ENCODE results near the gene UCP2.
"Not testable (repeated sequence)": the region's sequence is repeated elsewhere in the genome, so short reads cannot be mapped to it uniquely, and the experiment has no call there.

UCP2 gene

GRCh38 chr11:73949246-73949645 lies 33.4 kb downstream of the UCP2 start:
- no peak overlapping the region for H3K27ac Mint-ChIP-seq

DNA sequence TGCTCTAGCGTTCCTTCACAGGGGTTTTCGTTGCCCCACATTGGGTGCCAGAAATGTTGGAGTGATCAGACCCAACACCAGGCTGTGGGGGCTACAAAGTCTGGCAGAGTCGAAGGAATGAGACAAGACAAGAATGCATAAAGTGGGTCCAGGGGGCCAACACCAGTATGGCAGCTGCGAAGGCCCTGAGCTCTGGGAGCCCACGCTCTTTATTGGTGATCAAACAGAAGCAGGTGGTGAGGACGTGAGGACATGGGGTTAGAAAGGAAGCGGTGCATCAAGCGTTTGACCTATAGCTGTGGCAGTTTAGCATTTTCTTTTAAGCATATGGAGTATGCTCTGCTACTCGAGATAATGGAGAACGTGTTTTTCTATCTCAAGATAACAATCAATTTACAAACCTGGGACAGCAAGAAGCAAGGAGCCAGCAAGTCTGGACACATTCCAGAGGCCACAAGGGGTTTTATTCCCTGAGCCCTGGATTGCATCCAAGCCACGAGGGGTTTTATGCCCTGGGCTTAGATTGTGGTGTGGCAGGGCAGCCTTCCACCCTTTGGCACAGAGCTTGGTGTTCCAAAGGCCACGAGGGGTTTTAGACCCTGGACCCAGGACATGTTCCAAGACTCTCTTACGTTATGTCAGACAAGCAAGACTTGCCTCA lies 35.7 kb downstream of the UCP2 start:
- no peaks in the 10 kb centered on the region for H3K27me3 Mint-ChIP-seq
- no peaks in the 10 kb centered on the region for H3K9me3 Mint-ChIP-seq
- H3K4me1 Mint-ChIP-seq: no peaks in the 10 kb centered on the region
- no peaks in the 10 kb centered on the region for H3K36me3 Mint-ChIP-seq
- H3K4me3 Mint-ChIP-seq: no peak overlapping the region
- H3K27ac Mint-ChIP-seq: no peak overlapping the region

More at GRCh38 chr11:73949246-73949645, 33.4 kb downstream of the UCP2 start:
- no peaks in the 10 kb centered on the region for H3K4me1 Mint-ChIP-seq
- no peak overlapping the region for H3K4me3 Mint-ChIP-seq
- H3K36me3 Mint-ChIP-seq: no peaks in the 10 kb centered on the region
- no peaks in the 10 kb centered on the region for H3K27me3 Mint-ChIP-seq
- no peaks in the 10 kb centered on the region for H3K9me3 Mint-ChIP-seq

DNA sequence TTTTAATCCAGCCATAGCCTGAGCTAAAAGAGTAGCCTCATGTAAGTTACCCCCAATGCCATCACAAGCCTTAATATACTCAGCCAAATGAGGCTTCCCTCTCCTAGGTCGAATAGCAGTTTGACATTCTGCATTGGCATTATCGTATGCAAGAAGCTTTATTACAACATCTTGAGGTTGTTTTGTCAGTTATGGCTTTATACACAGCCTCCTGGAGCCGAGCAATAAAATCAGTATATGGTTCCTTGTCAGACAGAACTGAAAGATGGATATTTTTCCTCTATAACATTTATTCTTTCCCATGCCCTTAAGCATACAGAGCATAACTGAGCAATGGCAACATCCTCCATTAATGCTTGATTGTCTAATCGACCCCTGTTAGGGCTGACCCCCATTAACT lies 37.2 kb downstream of the UCP2 start:
- H3K4me3 Mint-ChIP-seq: no peak overlapping the region
- H3K36me3 Mint-ChIP-seq: peaks cover 5% of the 10 kb centered on the region
- H3K9me3 Mint-ChIP-seq: no peaks in the 10 kb centered on the region
- no peak overlapping the region for H3K27ac Mint-ChIP-seq
- no peaks in the 10 kb centered on the region for H3K27me3 Mint-ChIP-seq
- H3K4me1 Mint-ChIP-seq: no peaks in the 10 kb centered on the region

DNA sequence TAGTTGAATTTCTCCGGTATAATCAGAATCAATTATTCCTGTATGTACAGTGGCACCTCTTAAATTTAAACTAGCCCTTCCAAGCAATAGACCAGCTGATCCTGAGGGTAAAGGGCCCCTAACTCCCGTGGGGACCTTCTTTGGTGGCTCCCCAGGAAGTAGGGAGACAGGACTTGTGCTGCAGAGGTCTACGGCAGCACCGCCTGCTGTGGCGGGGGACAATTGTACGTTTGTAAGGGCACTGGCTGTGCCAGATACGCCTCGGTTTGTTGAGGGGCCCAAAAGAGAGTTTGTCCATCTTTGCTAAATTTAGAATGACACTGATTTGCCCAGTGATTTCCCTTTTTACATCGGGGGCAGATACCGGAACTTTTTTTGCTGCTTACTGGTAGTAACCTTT lies 37.7 kb downstream of the UCP2 start:
- Mint-ChIP-seq H3K27ac (no peak overlapping the region), H3K4me1 (no peaks in the 10 kb centered on the region), H3K27me3 (no peaks in the 10 kb centered on the region), H3K9me3 (no peaks in the 10 kb centered on the region), H3K4me3 (no peak overlapping the region), H3K36me3 (peaks cover 5% of the 10 kb centered on the region)

GRCh38 chr11:73944085-73944484 lies 38.6 kb downstream of the UCP2 start:
- no peak overlapping the region for H3K4me3 Mint-ChIP-seq
- H3K27ac Mint-ChIP-seq: no peak overlapping the region
- no peaks in the 10 kb centered on the region for H3K4me1 Mint-ChIP-seq
- H3K9me3 Mint-ChIP-seq: no peaks in the 10 kb centered on the region
- no peaks in the 10 kb centered on the region for H3K27me3 Mint-ChIP-seq
- H3K36me3 Mint-ChIP-seq: peaks cover 5% of the 10 kb centered on the region

GRCh38 chr11:73942010-73942409 lies 40.6 kb downstream of the UCP2 start:
- Mint-ChIP-seq H3K36me3 (peaks cover 5% of the 10 kb centered on the region), H3K27ac (no peak overlapping the region), H3K4me3 (no peak overlapping the region), H3K4me1 (no peaks in the 10 kb centered on the region), H3K27me3 (no peaks in the 10 kb centered on the region), H3K9me3 (no peaks in the 10 kb centered on the region)

DNA sequence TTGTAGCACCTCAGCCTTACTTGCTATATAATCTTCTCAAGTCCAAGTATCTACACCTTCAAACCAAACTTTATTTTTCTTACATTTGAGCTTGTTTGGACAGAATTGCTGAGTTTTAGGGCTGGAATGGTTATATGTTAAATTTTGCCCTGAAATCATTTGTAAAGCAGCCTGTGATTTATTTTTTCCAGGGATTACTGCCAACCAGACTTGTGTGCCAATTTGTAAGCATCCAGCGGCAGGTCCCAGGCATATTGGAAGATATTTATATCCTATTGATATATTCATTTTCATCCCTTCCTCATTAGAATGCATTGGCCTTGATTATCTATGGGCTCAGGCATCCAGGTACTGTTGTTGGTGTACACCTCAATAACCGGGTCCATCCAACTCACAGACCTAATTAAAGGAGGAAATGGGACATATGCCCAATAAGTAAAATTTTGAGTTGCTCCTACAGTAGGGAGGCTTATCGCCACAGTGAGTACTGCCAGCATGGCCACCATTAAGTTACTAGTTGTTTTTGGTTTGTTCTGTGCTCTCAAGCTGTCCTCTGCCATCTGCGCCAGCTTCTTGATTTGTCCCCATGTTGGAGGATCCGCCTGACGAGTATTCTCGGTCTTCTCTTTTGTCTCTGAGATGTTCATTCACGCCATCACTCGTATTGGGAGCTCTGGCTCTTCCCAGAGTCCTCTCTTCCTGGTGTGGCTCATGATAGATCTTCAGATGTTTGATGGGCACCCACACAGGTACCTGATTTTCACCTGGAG lies 41.7 kb downstream of the UCP2 start:
- H3K4me3 Mint-ChIP-seq: no peak overlapping the region
- H3K27ac Mint-ChIP-seq: no peak overlapping the region
- H3K4me1 Mint-ChIP-seq: no peaks in the 10 kb centered on the region
- H3K36me3 Mint-ChIP-seq: peaks cover 5% of the 10 kb centered on the region
- H3K27me3 Mint-ChIP-seq: no peaks in the 10 kb centered on the region
- H3K9me3 Mint-ChIP-seq: no peaks in the 10 kb centered on the region

DNA sequence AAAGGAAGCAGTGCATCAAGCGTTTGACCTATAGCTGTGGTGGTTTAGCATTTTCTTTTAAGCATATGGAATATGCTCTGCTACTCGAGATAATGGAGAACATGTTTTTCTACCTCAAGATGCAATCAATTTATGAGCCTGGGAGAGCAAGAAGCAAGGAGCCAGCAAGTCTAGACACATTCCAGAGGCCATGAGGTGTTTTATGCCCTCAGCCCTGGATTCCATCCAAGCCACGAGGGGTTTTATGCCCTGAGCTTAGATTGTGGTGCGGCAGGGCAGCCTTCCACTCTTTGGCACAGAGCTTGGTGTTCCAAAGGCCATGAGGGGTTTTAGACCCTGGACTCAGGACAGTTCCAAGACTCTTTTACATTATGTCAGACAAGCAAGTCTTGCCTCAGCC lies 43.5 kb downstream of the UCP2 start:
- Mint-ChIP-seq H3K27me3 (no peaks in the 10 kb centered on the region), H3K4me3 (no peak overlapping the region), H3K9me3 (no peaks in the 10 kb centered on the region), H3K4me1 (no peaks in the 10 kb centered on the region), H3K27ac (no peak overlapping the region), H3K36me3 (peaks cover 7% of the 10 kb centered on the region)

- H3K4me1 Mint-ChIP-seq, H3K36me3 Mint-ChIP-seq, H3K9me3 Mint-ChIP-seq, H3K27ac Mint-ChIP-seq, H3K4me3 Mint-ChIP-seq, H3K27me3 Mint-ChIP-seq: not testable (repeated sequence)
Observed at GRCh38 chr11:73936047-73936446, 46.6 kb downstream of the UCP2 start.

GRCh38 chr11:73932781-73933180 lies 49.9 kb downstream of the UCP2 start:
- no peak overlapping the region for H3K27ac Mint-ChIP-seq
- H3K9me3 Mint-ChIP-seq: no peaks in the 10 kb centered on the region
- H3K36me3 Mint-ChIP-seq: peaks cover 4% of the 10 kb centered on the region
- no peak overlapping the region for H3K4me3 Mint-ChIP-seq
- H3K27me3 Mint-ChIP-seq: no peaks in the 10 kb centered on the region
- H3K4me1 Mint-ChIP-seq: no peaks in the 10 kb centered on the region

DNA sequence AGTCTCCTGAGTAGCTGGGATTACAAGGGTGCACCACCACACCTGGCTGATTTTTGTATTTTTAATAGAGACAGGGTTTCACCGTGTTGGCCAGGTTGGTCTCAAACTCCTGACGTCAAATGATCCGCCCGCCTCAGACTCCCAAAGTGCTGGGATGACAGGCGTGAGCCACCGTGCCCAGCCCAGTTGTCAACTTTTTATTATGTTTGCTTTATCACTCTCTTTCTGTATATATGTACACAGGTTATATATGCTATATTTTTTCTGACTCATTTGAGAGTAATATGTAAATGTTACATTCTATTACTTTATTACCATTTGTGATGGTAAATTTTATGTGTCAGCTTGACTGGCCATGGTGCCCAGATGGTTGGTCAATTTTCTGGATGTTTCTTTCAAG lies 50.7 kb downstream of the UCP2 start:
- peaks cover 7% of the 10 kb centered on the region for H3K36me3 Mint-ChIP-seq
- H3K27ac Mint-ChIP-seq: no peak overlapping the region
- H3K4me3 Mint-ChIP-seq: no peak overlapping the region
- no peaks in the 10 kb centered on the region for H3K27me3 Mint-ChIP-seq
- H3K9me3 Mint-ChIP-seq: no peaks in the 10 kb centered on the region
- H3K4me1 Mint-ChIP-seq: no peaks in the 10 kb centered on the region

DNA sequence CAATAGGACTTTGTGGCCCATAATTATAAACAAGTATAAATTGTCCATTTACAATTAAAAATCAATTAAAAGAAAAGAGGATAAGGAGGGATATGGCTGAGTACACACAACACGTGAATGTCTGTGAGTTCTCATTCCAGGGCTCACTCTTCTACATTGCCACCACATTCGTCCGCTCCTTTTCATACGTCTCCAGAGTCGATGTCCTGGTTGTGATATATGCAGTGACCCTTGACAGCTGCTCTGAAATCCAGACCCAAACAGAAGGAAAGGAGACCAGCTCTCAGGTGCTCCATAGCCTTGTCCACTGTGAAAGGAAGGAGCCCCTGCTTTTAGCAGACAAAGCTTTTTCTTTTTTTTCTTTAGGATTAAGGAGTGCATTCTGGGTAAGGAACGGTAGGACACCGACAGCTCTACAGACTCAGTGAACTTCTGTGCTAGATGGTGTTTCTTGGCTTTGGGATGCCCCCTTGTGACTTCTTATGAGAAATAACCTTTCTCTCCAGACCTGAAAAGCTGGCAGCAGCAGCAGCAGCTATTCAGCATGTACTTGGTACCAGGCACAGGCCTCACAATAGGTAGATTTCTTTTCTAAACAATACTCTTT lies 51.5 kb downstream of the UCP2 start:
- H3K27ac Mint-ChIP-seq: no peak overlapping the region
- H3K9me3 Mint-ChIP-seq: no peaks in the 10 kb centered on the region
- no peaks in the 10 kb centered on the region for H3K27me3 Mint-ChIP-seq
- peaks cover 8% of the 10 kb centered on the region for H3K36me3 Mint-ChIP-seq
- no peaks in the 10 kb centered on the region for H3K4me1 Mint-ChIP-seq
- H3K4me3 Mint-ChIP-seq: no peak overlapping the region

DNA sequence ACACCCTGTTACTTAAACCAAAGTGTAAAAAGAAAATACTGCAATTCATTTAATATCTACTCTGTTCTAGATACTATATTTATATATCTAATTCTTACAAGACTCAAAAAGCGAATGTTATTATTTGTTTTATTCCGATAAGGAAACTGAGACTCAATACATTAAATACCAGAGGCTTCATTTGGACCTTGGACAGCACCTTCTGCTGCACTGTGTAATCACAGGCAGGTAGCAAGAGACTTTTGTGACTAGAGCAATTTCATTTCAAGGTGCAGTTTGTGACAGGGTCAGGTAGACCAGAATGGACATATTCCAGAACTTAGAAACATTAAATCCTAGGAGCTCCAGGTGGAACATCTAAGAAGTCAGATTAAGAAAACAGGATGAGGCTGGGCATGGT lies 53.3 kb downstream of the UCP2 start:
- no peak overlapping the region for H3K27ac Mint-ChIP-seq
- H3K4me3 Mint-ChIP-seq: no peak overlapping the region
- H3K27me3 Mint-ChIP-seq: no peaks in the 10 kb centered on the region
- no peaks in the 10 kb centered on the region for H3K4me1 Mint-ChIP-seq
- no peaks in the 10 kb centered on the region for H3K9me3 Mint-ChIP-seq
- H3K36me3 Mint-ChIP-seq: peaks cover 11% of the 10 kb centered on the region
